A549 (cell line): ENCODE measurements around the gene OPN1LW. TPM values are rescaled to one million over a fixed set of nuclear protein-coding genes. Genes with fewer than 3 reads are reported as not detected.

ENCODE experiments used
- ATAC-seq, 2 experiments: fragments of 200-7000 bp in 1 of 2; fragments of >200 bp in 1 of 2; cut with Nextera tagmentation in 1 of 2; cut with Tn5 transposase in 1 of 2; 3 replicates each; pipeline versions ENCODE4 v1.8.0 to v1.9.1; 2018 to 2020; ENCODE audit warnings: mild to moderate bottlenecking in 1 of 2, moderate library complexity in 1 of 2
- CTCF ChIA-PET: fragments of 300-600 bp; sonication (Branson Sonifier 250); formaldehyde crosslinking; extraction: SDS; loops from one replicate; lab custom pipeline; 2021; ENCODE audit warnings: antibody characterized with exemption, inconsistent platforms; lab: Yijun Ruan, JAX
- POLR2A ChIA-PET: fragments of 350-600 bp; formaldehyde crosslinking; extraction: SDS; loops from one replicate; lab custom pipeline; 2021; ENCODE audit warnings: antibody characterized with exemption, inconsistent platforms; lab: Yijun Ruan, JAX
- DNase-seq, 2 experiments: peaks; one replicate each; pipeline versions ENCODE4 v3.0.0 to v3.0.0-alpha.2; 2011 to 2016; ENCODE audit warnings: low read depth in 1 of 2, low spot score in 1 of 2
- FAIRE-seq: peaks from 2 replicates; lab custom pipeline; 2011; peaks lifted over from hg19 to GRCh38; lab: Jason Lieb, UNC
- H3K27ac ChIP-seq, 2 experiments: fragments of >200 bp; sonication (Bioruptor Twin); formaldehyde crosslinking; 3 replicates each; pipeline ENCODE4 v1.5.1; 2016 to 2017
- H3K4me1 ChIP-seq: fragments of >200 bp; sonication (Bioruptor Twin); formaldehyde crosslinking; 3 replicates; pipeline ENCODE4 v1.6.1; 2016
- H3K4me2 ChIP-seq: fragments of >200 bp; sonication (Bioruptor Twin); formaldehyde crosslinking; 3 replicates; pipeline ENCODE4 v1.6.1; 2016
- H3K4me3 ChIP-seq: fragments of >200 bp; sonication (Bioruptor Twin); formaldehyde crosslinking; 3 replicates; pipeline ENCODE4 v1.5.1; 2016
- H3K9me3 ChIP-seq: fragments of >200 bp; sonication (Bioruptor Twin); formaldehyde crosslinking; 3 replicates; pipeline ENCODE4 v1.6.1; 2016
- CBX2 ChIP-seq: fragments of 200-600 bp; sonication (generic); IDR thresholded peaks from 2 replicates; pipeline ENCODE4 v1.6.1; 2016; ENCODE audit warnings: low read depth, mild to moderate bottlenecking, borderline replicate concordance
- CBX8 ChIP-seq: fragments of 200-600 bp; sonication (generic); IDR thresholded peaks from 2 replicates; pipeline ENCODE4 v1.6.1; 2016
- CHD2 ChIP-seq: fragments of 150-350 bp; IDR thresholded peaks from 2 replicates; pipeline ENCODE4 v1.6.1; 2014; ENCODE audit warnings: low read length; ENCODE audit not compliant: partially characterized antibody
- CHD4 ChIP-seq: fragments of 200-600 bp; sonication (generic); IDR thresholded peaks from 2 replicates; pipeline ENCODE4 v1.6.1; 2016; ENCODE audit warnings: antibody characterized with exemption, mild to moderate bottlenecking, borderline replicate concordance
- ELK1 ChIP-seq: fragments of 150-350 bp; IDR thresholded peaks from 2 replicates; pipeline ENCODE4 v1.6.1; 2014; ENCODE audit warnings: low read depth, mild to moderate bottlenecking, low read length
- ESRRA ChIP-seq: fragments of 150-350 bp; IDR thresholded peaks from 2 replicates; pipeline ENCODE4 v1.6.1; 2014; ENCODE audit warnings: mild to moderate bottlenecking, low read length, borderline replicate concordance
- FOSB ChIP-seq: fragments of 250-450 bp; sonication (Bioruptor Pico); IDR thresholded peaks from 2 replicates; pipeline ENCODE4 v1.5.0; 2020; ENCODE audit warnings: mild to moderate bottlenecking, moderate library complexity
- FOXS1 ChIP-seq: fragments of 250-450 bp; sonication (Bioruptor Pico); IDR thresholded peaks from 2 replicates; pipeline ENCODE4 v1.5.0; 2020; ENCODE audit warnings: mild to moderate bottlenecking, moderate library complexity
- GATA3 ChIP-seq: IDR thresholded peaks from 2 replicates; pipeline ENCODE4 v1.6.1; 2012; ENCODE audit warnings: borderline replicate concordance
- HES2 ChIP-seq: fragments of >200 bp; sonication (Bioruptor Twin); formaldehyde crosslinking; IDR thresholded peaks from 2 replicates; pipeline ENCODE4 v1.6.1; 2016
- HMGXB4 ChIP-seq: fragments of 250-450 bp; sonication (Bioruptor Pico); IDR thresholded peaks from 2 replicates; pipeline ENCODE4 v1.5.0; 2021; ENCODE audit warnings: mild to moderate bottlenecking, moderate library complexity, borderline replicate concordance
- MAFK ChIP-seq: fragments of 450-650 bp; IDR thresholded peaks from 2 replicates; pipeline ENCODE4 v1.6.1; 2014; ENCODE audit not compliant: partially characterized antibody
- MAZ ChIP-seq: fragments of 150-350 bp; IDR thresholded peaks from 2 replicates; pipeline ENCODE4 v1.6.1; 2014; ENCODE audit warnings: antibody characterized with exemption, low read depth, low read length, borderline replicate concordance
- MYC ChIP-seq: IDR thresholded peaks from 2 replicates; pipeline ENCODE4 v1.6.1; 2012; ENCODE audit warnings: mild to moderate bottlenecking, inconsistent platforms, low read length, improper control_type of control experiment, borderline replicate concordance
- NFE2L2 ChIP-seq: fragments of 150-350 bp; conservative IDR thresholded peaks from 2 replicates; pipeline ENCODE4 v1.6.1; 2014; ENCODE audit warnings: low read length
- PBX3 ChIP-seq: IDR thresholded peaks from 2 replicates; pipeline ENCODE4 v1.6.1; 2012
- PHF8 ChIP-seq: fragments of 200-600 bp; sonication (generic); IDR thresholded peaks from 2 replicates; pipeline ENCODE4 v1.6.1; 2016; ENCODE audit warnings: low read depth, mild to moderate bottlenecking, antibody characterized with exemption, moderate library complexity, borderline replicate concordance
- RARB ChIP-seq: fragments of 250-450 bp; sonication (Bioruptor Pico); IDR thresholded peaks from 2 replicates; pipeline ENCODE4 v1.8.0; 2021; ENCODE audit warnings: mild to moderate bottlenecking, moderate library complexity
- RCOR1 ChIP-seq: fragments of 150-350 bp; IDR thresholded peaks from 2 replicates; pipeline ENCODE4 v1.6.1; 2014; ENCODE audit warnings: antibody characterized with exemption, low read length, low read depth
- RNF2 ChIP-seq: fragments of 200-600 bp; sonication (generic); IDR thresholded peaks from 2 replicates; pipeline ENCODE4 v1.6.1; 2016; ENCODE audit warnings: low read depth, mild to moderate bottlenecking, antibody characterized with exemption, moderate library complexity, borderline replicate concordance
- SMC3 ChIP-seq: fragments of >200 bp; sonication (Bioruptor Twin); formaldehyde crosslinking; IDR thresholded peaks from 3 replicates; pipeline ENCODE4 v1.6.1; 2018; ENCODE audit warnings: inconsistent platforms
- SREBF2 ChIP-seq: fragments of 450-650 bp; IDR thresholded peaks from 2 replicates; pipeline ENCODE4 v1.6.1; 2014; ENCODE audit warnings: mild to moderate bottlenecking, moderate library complexity
- TP53 ChIP-seq: fragments of 250-450 bp; sonication (Bioruptor Pico); IDR thresholded peaks from 2 replicates; pipeline ENCODE4 v1.5.0; 2021; ENCODE audit warnings: mild to moderate bottlenecking, moderate library complexity
- ZC3H11A ChIP-seq: fragments of 450-650 bp; IDR thresholded peaks from 2 replicates; pipeline ENCODE4 v1.6.1; 2014; ENCODE audit warnings: antibody characterized with exemption, mild to moderate bottlenecking
- ZNF302 ChIP-seq: fragments of 250-450 bp; sonication (Bioruptor Pico); IDR thresholded peaks from 2 replicates; pipeline ENCODE4 v1.9.0; 2021; ENCODE audit warnings: inconsistent platforms, mild to moderate bottlenecking, moderate library complexity
- WGBS: methylation state at CpG from one replicate; pipeline ENCODE4 v1.1.6; 2017; ENCODE audit errors: missing lambda C conversion rate; 5-methylcytosine and 5-hydroxymethylcytosine counted together
- polyA plus RNA-seq, 4 experiments: library from polyadenylated mRNA; depleted of rRNA in 3 of 4; stranded (reverse); fragments of >200 nt; fragmentation: RNase III in 1 of 4; extraction: RNeasy Plus Mini Kit Qiagen cat#74134 plus additional on column Dnase treatment in 1 of 4; gene quantifications; 2 replicates in 3 of 4; 3 replicates in 1 of 4; pipeline ENCODE4 v1.2.3, GENCODE V29; 2011 to 2017

Gene OPN1LW
- polyA plus RNA-seq, 2 of the 4 experiments (the other 2 are of a cell fraction): not detected

- TF ChIP-seq MYC: no peak
- no peak for TF ChIP-seq CHD2
Observed at GRCh38 chrX:154098551-154098950, 45.5 kb upstream of the OPN1LW start (continued).

GRCh38 chrX:154113729-154114128, 30.3 kb upstream of the OPN1LW start:
- no peak for FAIRE-seq
- Histone ChIP-seq H3K9me3 (no peaks in the 10 kb centered on the region), H3K4me2 (no peak overlapping the region), H3K4me1 (0 out of 3 replicates have a peak, but pooled peaks cover 4% of the 10 kb centered on the region), H3K27ac (no peak overlapping the region), H3K4me3 (no peak overlapping the region)
- 34% methylated on average over 6 of the region's 6 CpGs for WGBS
- no peak for TF ChIP-seq FOSB (CRISPR knock-in tag)
- TF ChIP-seq CHD2: no peak
- no peak for TF ChIP-seq PHF8
- TF ChIP-seq CBX2: no peak
- no peak for TF ChIP-seq NFE2L2
- no peak for TF ChIP-seq MYC
- no peak for TF ChIP-seq CHD4
- no peak for TF ChIP-seq SMC3
- no peak for TF ChIP-seq CBX8
- no peak for TF ChIP-seq ZNF302
- TF ChIP-seq HES2: no peak
- TF ChIP-seq RCOR1: no peak
- no peak for TF ChIP-seq RARB (CRISPR knock-in tag)
- TF ChIP-seq MAFK: no peak
- TF ChIP-seq MAZ: no peak
- TF ChIP-seq ESRRA: no peak
- no peak for TF ChIP-seq ZC3H11A
- TF ChIP-seq PBX3: no peak
- peak in 1 of 2 experiments; percentile 7 for DNase-seq
- ChIA-PET POLR2A (no interaction called here), CTCF (interaction anchor here (0.6 to 1.5 kb wide), 2 partner anchors 10 to 18 kb away, joined by 3 to 4 read pairs; no protein-coding TSS in a partner anchor)
- ATAC-seq: no peak

GRCh38 chrX:154114652-154115051, 29.4 kb upstream of the OPN1LW start:
- ATAC-seq (no peak), FAIRE-seq (no peak), DNase-seq (no peak)
- CTCF ChIA-PET: no interaction called here
- no peak overlapping the region for H3K4me2 ChIP-seq
- 0 out of 3 replicates have a peak, but pooled peaks cover 4% of the 10 kb centered on the region for H3K4me1 ChIP-seq
- H3K9me3 ChIP-seq: no peaks in the 10 kb centered on the region
- no peak for TF ChIP-seq SREBF2
- TF ChIP-seq RCOR1: no peak
- TF ChIP-seq ELK1: no peak
- no peak for TF ChIP-seq HMGXB4 (CRISPR knock-in tag)
- TF ChIP-seq FOXS1: no peak
- no peak for TF ChIP-seq CHD2
- TF ChIP-seq RNF2: no peak
- no peak for TF ChIP-seq GATA3
- TF ChIP-seq TP53 (CRISPR knock-in tag): no peak
- H3K27ac ChIP-seq: no peak overlapping the region
- no peak overlapping the region for H3K4me3 ChIP-seq
- POLR2A ChIA-PET: no interaction called here
- 82% methylated on average over 5 of the region's 5 CpGs for WGBS
